IPS-NIHi7 (cell line): ENCODE measurements around the gene HIBCH.
"Not testable (repeated sequence)": the region's sequence is repeated elsewhere in the genome, so short reads cannot be mapped to it uniquely, and the experiment has no call there.

Source experiments
- DNase-seq: peaks from one replicate; pipeline ENCODE4 v3.0.0; 2012; ENCODE audit warnings: mixed read lengths; ENCODE audit errors: extremely low spot score

HIBCH gene

DNA sequence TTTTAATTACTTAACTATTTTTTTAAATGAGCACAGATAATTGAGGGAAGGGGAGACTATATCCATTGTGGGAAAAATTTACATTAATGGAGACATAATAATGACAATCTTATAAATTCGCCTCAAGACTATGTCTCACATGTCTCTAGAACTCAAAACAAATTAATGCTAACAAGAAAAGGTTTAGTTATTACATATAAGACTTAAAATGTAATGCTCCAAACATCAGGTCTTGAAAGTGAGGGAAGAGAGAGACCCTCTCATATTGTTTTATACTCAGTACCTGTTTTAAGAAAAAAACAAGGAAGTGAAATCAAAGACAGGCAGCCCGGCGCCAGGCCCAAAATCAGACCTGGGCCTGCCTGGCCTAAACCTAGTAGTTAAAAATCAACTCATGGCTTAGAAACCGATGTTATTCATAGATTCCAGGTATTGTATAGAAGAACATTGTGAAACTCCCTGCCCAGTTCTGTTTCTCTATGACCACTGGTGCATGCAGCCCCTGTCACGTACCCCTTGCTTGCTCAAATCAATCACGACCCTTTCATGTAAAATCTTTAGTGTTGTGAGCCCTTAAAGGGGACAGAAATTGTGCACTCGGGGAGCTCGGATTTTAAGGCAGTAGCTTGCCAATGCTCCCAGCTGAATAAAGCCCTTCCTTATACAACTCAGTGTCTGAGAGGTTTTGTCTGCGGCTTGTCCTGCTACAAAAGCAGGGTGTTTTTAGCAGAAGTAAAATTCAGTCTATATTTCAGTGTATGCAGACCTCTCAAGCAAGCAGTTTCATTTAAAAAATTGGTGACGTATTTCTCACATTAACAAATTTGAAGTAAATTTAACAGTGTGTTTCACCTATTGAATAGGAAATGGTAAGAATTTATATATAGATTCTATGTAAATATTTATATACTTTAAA is 161.8 kb downstream of the HIBCH start:
- not testable (repeated sequence) for DNase-seq

DNA sequence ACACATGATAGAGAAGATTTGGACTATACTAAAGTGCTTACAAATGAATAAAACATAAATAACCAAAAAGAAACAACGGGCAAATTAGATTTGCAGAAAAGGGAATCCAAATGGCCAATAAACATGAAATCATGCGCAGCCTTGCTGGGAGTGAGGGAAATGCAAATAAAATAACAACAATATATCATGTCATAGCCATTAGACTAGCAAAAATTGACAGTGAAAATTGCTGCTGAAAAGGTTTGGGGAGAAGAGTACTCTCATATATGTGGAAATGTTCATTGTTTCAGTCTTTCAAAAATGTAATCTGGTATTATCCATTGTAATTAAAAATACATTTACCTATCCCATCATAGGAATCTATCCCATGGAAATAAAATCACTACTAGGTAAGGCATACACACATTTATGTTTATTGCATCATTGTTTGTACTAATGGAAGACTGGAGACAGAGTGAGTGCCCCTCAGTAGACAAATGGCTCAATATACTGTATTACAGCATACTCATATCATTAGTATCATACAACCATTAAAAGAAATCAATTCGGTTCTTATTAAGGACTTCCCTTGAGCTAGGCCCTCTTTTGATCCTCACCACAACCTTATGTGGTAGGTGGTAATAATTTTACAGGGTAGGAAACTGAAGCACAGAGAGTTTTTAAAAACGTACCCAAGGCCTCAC is 163.0 kb downstream of the HIBCH start:
- DNase-seq, result no peak
